GM12878 (cell line): ENCODE results near the gene CHAF1A. TPM values are rescaled to one million over a fixed set of nuclear protein-coding genes. Genes with fewer than 3 reads are reported as not detected.

Source experiments
- ATAC-seq: fragments of 200-7000 bp; cut with Tn5 transposase; 3 replicates; pipeline ENCODE4 v1.9.1; 2020; ENCODE audit warnings: mild to moderate bottlenecking, moderate library complexity
- BruUV-seq: library from RNA; stranded (reverse); fragments of 400-500 nt; replicated peaks from 2 replicates; lab custom pipeline; 2021; lab: Mats Ljungman, UMichigan
- CTCF ChIA-PET: fragments of 300-600 bp; sonication (Branson Sonifier 250); formaldehyde crosslinking; extraction: SDS; loops from one replicate; lab custom pipeline; 2021; ENCODE audit warnings: inconsistent platforms; lab: Yijun Ruan, JAX
- POLR2A ChIA-PET: fragments of 350-600 bp; formaldehyde crosslinking; extraction: SDS; loops from one replicate; lab custom pipeline; 2021; ENCODE audit warnings: inconsistent platforms; lab: Charles Lee
- RAD21 ChIA-PET: fragments of 300-600 bp; sonication (Branson Sonifier 250); formaldehyde crosslinking; loops from one replicate; lab custom pipeline; 2023; ENCODE audit warnings: antibody characterized with exemption; ENCODE audit not compliant: unreplicated experiment; lab: Charles Lee
- SMC1A ChIA-PET: fragments of 300-600 bp; sonication (Branson Sonifier 250); formaldehyde crosslinking; loops from one replicate; lab custom pipeline; 2023; ENCODE audit not compliant: unreplicated experiment, uncharacterized antibody; lab: Charles Lee
- DNase-seq: peaks from one replicate; pipeline ENCODE4 v3.0.0-alpha.2; 2011; ENCODE audit warnings: low read depth, low spot score
- FAIRE-seq: peaks from 3 replicates; lab custom pipeline; 2011; peaks lifted over from hg19 to GRCh38; lab: Jason Lieb, UNC
- H2AFZ ChIP-seq: 2 replicates; pipeline ENCODE4 v1.6.0; 2011; ENCODE audit warnings: low read depth, low read length, control low read depth; ENCODE audit not compliant: control insufficient read depth
- H3K27ac ChIP-seq: 2 replicates; pipeline ENCODE4 v1.5.1; 2011; ENCODE audit warnings: control low read depth; ENCODE audit not compliant: control insufficient read depth, insufficient read depth
- H3K27me3 ChIP-seq, 2 experiments: replicated peaks in 1 of 2; 2 replicates each; pipeline versions ENCODE4 v1.6.0 to v1.6.1; 2011; ENCODE audit warnings: low read length in 1 of 2; ENCODE audit not compliant: control insufficient read depth in 2 of 2, insufficient read depth in 2 of 2
- H3K36me3 ChIP-seq, 2 experiments: 2 replicates each; pipeline ENCODE4 v1.5.1; 2011; ENCODE audit warnings: low read length in 1 of 2; ENCODE audit not compliant: control insufficient read depth in 2 of 2, insufficient read depth in 2 of 2
- H3K4me1 ChIP-seq: 2 replicates; pipeline ENCODE4 v1.6.1; 2011; ENCODE audit warnings: mild to moderate bottlenecking, low read length, moderate library complexity, mixed read lengths; ENCODE audit not compliant: control insufficient read depth, insufficient read depth
- H3K4me2 ChIP-seq: 2 replicates; pipeline ENCODE4 v1.6.0; 2011; ENCODE audit warnings: control low read depth; ENCODE audit not compliant: control insufficient read depth, insufficient read depth
- H3K4me3 ChIP-seq: fragments of 200-600 bp; sonication (generic); 2 replicates; pipeline ENCODE4 v1.5.1; 2016
- H3K79me2 ChIP-seq: 2 replicates; pipeline ENCODE4 v1.6.0; 2011; ENCODE audit warnings: low read length; ENCODE audit not compliant: control insufficient read depth, insufficient read depth
- H3K9ac ChIP-seq: 2 replicates; pipeline ENCODE4 v1.8.0; 2011; ENCODE audit warnings: low read length, control low read depth, mixed read lengths; ENCODE audit not compliant: control insufficient read depth, insufficient read depth
- H3K9me3 ChIP-seq: replicated peaks from 3 replicates; pipeline ENCODE4 v1.5.1; 2011; ENCODE audit warnings: mild to moderate bottlenecking, low read length; ENCODE audit not compliant: control insufficient read depth, insufficient read depth
- H4K20me1 ChIP-seq: 2 replicates; pipeline ENCODE4 v1.6.0; 2011; ENCODE audit not compliant: control insufficient read depth, insufficient read depth
- CBX3 ChIP-seq: fragments of 200-600 bp; sonication (generic); IDR thresholded peaks from 2 replicates; pipeline ENCODE4 v1.6.1; 2016; ENCODE audit warnings: low read depth, borderline replicate concordance
- CHD1 ChIP-seq: IDR thresholded peaks from 2 replicates; pipeline ENCODE4 v1.6.1; 2012; ENCODE audit warnings: low read depth, low read length, improper control_type of control experiment
- FOXM1 ChIP-seq: IDR thresholded peaks from 2 replicates; pipeline ENCODE4 v1.6.1; 2012; ENCODE audit warnings: low read depth, mild to moderate bottlenecking, inconsistent platforms, low read length, moderate library complexity
- MTA2 ChIP-seq: fragments of 450-650 bp; IDR thresholded peaks from 2 replicates; pipeline ENCODE4 v1.6.1; 2016; ENCODE audit warnings: low read depth, mild to moderate bottlenecking, moderate library complexity
- NRF1 ChIP-seq: conservative IDR thresholded peaks from 2 replicates; pipeline ENCODE4 v1.6.1; 2011; ENCODE audit warnings: mild to moderate bottlenecking, low read depth, low read length, improper control_type of control experiment
- SIX5 ChIP-seq: IDR thresholded peaks from 2 replicates; pipeline ENCODE4 v1.6.1; 2011; ENCODE audit warnings: mild to moderate bottlenecking, low read depth, low read length, moderate library complexity; ENCODE audit not compliant: severe bottlenecking
- SMAD1 ChIP-seq: fragments of 450-650 bp; IDR thresholded peaks from 2 replicates; pipeline ENCODE4 v1.6.1; 2018; ENCODE audit warnings: mild to moderate bottlenecking, low read depth; ENCODE audit not compliant: partially characterized antibody
- SUZ12 ChIP-seq: fragments of 200-600 bp; sonication (generic); IDR thresholded peaks from one replicate; pipeline ENCODE4 v1.6.1; 2018; ENCODE audit warnings: antibody characterized with exemption, mild to moderate bottlenecking; ENCODE audit not compliant: unreplicated experiment
- TBL1XR1 ChIP-seq: IDR thresholded peaks from 2 replicates; pipeline ENCODE4 v1.6.1; 2012; ENCODE audit warnings: low read depth, low read length, improper control_type of control experiment
- WGBS: methylation state at CpG from one replicate; pipeline ENCODE4 v1.1.6; 2016; ENCODE audit warnings: low lambda C conversion rate; ENCODE audit not compliant: insufficient replicate concordance, insufficient coverage; ENCODE audit errors: missing lambda C conversion rate; 5-methylcytosine and 5-hydroxymethylcytosine counted together
- in situ Hi-C: fragments of 300-500 bp; cut with MboI; formaldehyde crosslinking; loops from 9 replicates; pipeline ENCODE4 v1.14.3; 2018; ENCODE audit warnings: mixed read lengths
- intact Hi-C: fragments of 100-400 bp; cut with micrococcal nuclease; formaldehyde crosslinking; loops from one replicate; pipeline ENCODE4 v1.14.2; 2022; ENCODE audit not compliant: unreplicated experiment
- polyA plus RNA-seq, 11 experiments: library from polyadenylated mRNA; depleted of rRNA in 4 of 11; unstranded in 6 of 11; stranded (reverse) in 5 of 11; fragments of >200 nt; fragmentation: Nextera tagmentation in 4 of 11; fragmentation: Illumina TruSeq in 1 of 11; extraction: Ambion mirVana in 4 of 11; extraction: Trizol in 1 of 11; gene quantifications; 1 replicate in 1 of 11; 2 replicates in 10 of 11; pipeline versions ENCODE4 v1.2.1 to v1.2.3, GENCODE V29; 2011 to 2016; ENCODE audit warnings: inconsistent platforms in 2 of 11, missing spikeins in 2 of 11, low read depth in 1 of 11
- total RNA-seq, 4 experiments: library from RNA; depleted of rRNA in 3 of 4; stranded (reverse); fragments of >200 nt in 3 of 4; fragmentation: Illumina TruSeq in 1 of 4; extraction: Trizol in 1 of 4; gene quantifications; 2 replicates each; pipeline versions ENCODE4 v1.2.1 to v1.2.3, GENCODE V29; 2013 to 2021
- TF ChIP-seq, protein P1 (sequence below): fragments of 450-650 bp; IDR thresholded peaks from 2 replicates; pipeline ENCODE4 v1.6.1; 2017; ENCODE audit warnings: mild to moderate bottlenecking, low read depth, inconsistent platforms; ENCODE audit not compliant: poor library complexity, severe bottlenecking
- TF ChIP-seq, protein P2 (sequence below): fragments of 450-650 bp; IDR thresholded peaks from 2 replicates; pipeline ENCODE4 v1.6.1; 2018; ENCODE audit warnings: mild to moderate bottlenecking, low read depth, moderate library complexity; ENCODE audit not compliant: partially characterized antibody
- TF ChIP-seq, protein P3 (sequence below): IDR thresholded peaks from 2 replicates; pipeline ENCODE4 v1.6.1; 2012; ENCODE audit warnings: low read depth, low read length, improper control_type of control experiment

Gene CHAF1A
- total and polyA plus RNA-seq, 10 of the 15 experiments (the other 5 are each of a cell fraction or from before 2014, with no cell fraction given) = 1.3 to 69.1 (median 34.2) TPM

DNA sequence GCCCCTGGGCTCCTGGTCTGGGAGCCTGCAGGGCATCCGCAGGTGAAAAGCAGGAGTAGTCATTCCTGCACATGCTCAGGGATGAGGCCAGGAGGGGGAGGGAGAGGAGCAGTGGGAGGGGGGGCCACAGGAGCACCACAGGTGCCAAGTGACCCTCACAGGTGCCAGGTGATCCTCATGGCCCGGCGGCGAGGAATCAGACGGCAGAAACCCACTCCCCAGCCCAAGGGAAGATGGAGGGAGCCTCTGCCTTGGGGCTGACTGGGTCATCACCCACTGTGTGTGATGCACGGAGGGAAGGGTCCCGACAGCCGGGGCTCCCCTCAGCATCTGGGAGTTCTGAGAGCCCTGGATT is 29.4 kb upstream of the CHAF1A start:
- intact Hi-C loops = no loop called here
- ChIA-PET RAD21 (no interaction called here), CTCF (interaction anchor here (0.6 to 1.4 kb wide), 2 partner anchors 21 to 1400 kb away, joined by 3 read pairs; no protein-coding TSS in a partner anchor), SMC1A (no interaction called here), POLR2A (no interaction called here)
- in situ Hi-C loops = no loop called here
- Histone ChIP-seq H3K9me3 (no peaks in the 10 kb centered on the region), H4K20me1 (no peaks in the 10 kb centered on the region), H3K9ac (no peak overlapping the region), H3K4me3 (no peak overlapping the region), H3K79me2 (peaks cover 96% of the 10 kb centered on the region), H3K27ac (peak overlapping the region; percentile 24), H3K4me2 (peak overlapping the region; percentile 42; the same call in 1 of the 2 replicates), H3K27me3 (no peaks in the 10 kb centered on the region), H3K36me3 (peaks cover 12 to 19% of the 10 kb centered on the region in 2 experiments; a peak in 3 of 4 replicates), H2AFZ (no peak overlapping the region), H3K4me1 (peaks cover 91% of the 10 kb centered on the region)
- ATAC-seq (no peak), FAIRE-seq (no peak), DNase-seq (no peak)
- WGBS = 78% methylated on average over 8 of the region's 8 CpGs
- TF ChIP-seq SMAD1 (no peak), SIX5 (no peak), CHD1 (no peak), NRF1 (no peak), SUZ12 (no peak), CBX3 (no peak), FOXM1 (no peak), MTA2 (no peak), TBL1XR1 (no peak)
- TF ChIP-seq, protein P1, sequence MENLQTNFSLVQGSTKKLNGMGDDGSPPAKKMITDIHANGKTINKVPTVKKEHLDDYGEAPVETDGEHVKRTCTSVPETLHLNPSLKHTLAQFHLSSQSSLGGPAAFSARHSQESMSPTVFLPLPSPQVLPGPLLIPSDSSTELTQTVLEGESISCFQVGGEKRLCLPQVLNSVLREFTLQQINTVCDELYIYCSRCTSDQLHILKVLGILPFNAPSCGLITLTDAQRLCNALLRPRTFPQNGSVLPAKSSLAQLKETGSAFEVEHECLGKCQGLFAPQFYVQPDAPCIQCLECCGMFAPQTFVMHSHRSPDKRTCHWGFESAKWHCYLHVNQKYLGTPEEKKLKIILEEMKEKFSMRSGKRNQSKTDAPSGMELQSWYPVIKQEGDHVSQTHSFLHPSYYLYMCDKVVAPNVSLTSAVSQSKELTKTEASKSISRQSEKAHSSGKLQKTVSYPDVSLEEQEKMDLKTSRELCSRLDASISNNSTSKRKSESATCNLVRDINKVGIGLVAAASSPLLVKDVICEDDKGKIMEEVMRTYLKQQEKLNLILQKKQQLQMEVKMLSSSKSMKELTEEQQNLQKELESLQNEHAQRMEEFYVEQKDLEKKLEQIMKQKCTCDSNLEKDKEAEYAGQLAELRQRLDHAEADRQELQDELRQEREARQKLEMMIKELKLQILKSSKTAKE = no peak
- TF ChIP-seq, protein P2, sequence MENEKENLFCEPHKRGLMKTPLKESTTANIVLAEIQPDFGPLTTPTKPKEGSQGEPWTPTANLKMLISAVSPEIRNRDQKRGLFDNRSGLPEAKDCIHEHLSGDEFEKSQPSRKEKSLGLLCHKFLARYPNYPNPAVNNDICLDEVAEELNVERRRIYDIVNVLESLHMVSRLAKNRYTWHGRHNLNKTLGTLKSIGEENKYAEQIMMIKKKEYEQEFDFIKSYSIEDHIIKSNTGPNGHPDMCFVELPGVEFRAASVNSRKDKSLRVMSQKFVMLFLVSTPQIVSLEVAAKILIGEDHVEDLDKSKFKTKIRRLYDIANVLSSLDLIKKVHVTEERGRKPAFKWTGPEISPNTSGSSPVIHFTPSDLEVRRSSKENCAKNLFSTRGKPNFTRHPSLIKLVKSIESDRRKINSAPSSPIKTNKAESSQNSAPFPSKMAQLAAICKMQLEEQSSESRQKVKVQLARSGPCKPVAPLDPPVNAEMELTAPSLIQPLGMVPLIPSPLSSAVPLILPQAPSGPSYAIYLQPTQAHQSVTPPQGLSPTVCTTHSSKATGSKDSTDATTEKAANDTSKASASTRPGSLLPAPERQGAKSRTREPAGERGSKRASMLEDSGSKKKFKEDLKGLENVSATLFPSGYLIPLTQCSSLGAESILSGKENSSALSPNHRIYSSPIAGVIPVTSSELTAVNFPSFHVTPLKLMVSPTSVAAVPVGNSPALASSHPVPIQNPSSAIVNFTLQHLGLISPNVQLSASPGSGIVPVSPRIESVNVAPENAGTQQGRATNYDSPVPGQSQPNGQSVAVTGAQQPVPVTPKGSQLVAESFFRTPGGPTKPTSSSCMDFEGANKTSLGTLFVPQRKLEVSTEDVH = no peak
- TF ChIP-seq, protein P3, sequence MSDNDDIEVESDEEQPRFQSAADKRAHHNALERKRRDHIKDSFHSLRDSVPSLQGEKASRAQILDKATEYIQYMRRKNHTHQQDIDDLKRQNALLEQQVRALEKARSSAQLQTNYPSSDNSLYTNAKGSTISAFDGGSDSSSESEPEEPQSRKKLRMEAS = no peak
- BruUV-seq = no TSS peak
